HEK293 (cell line): ENCODE data around the gene CC2D1A.

Experiments
- ZNF248 ChIP-seq: fragments of 450-650 bp; formaldehyde crosslinking; IDR thresholded peaks from 2 replicates; pipeline ENCODE4 v1.5.1; 2017; ENCODE audit warnings: missing biosample characterization, missing genetic modification characterization
- ZNF274 ChIP-seq, 2 experiments: fragments of 200-500 bp in 1 of 2; fragments of 450-650 bp in 1 of 2; sonication (Bioruptor generic) in 1 of 2; formaldehyde crosslinking in 1 of 2; IDR thresholded peaks; 2 replicates each; pipeline versions ENCODE4 v1.5.1 to v1.6.1; 2014 to 2016; ENCODE audit warnings: borderline replicate concordance in 1 of 2, inconsistent platforms in 1 of 2, low read length in 1 of 2, missing biosample characterization in 1 of 2, missing genetic modification characterization in 1 of 2
- ZNF302 ChIP-seq: fragments of 450-650 bp; formaldehyde crosslinking; IDR thresholded peaks from 2 replicates; pipeline ENCODE4 v1.5.1; 2016; ENCODE audit warnings: missing biosample characterization, missing genetic modification characterization, low read depth

DNA sequence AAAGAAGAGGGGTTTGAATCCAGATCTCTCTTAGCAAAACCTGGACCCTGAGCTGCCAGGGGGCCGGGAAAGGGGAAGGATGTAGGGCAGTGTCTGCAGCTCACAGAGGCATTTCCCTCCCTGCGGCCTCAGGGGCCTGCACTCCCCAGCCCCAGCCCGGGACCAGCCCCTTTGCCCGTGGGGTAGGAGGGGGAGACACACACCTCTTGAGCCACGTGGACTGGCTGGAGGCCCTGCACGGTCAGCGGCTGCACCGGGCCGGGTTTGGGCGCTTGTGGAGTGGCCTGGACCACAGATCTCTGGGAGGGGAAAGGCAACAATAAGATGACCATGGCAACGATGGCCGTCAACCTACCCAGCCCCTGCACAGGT is 73.2 kb downstream of the CC2D1A start:
- TF ChIP-seq ZNF248 (tag by site-specific recombination) (no peak), ZNF302 (no peak), ZNF274 (IDR thresholded peaks at IDR 0.05; ENCODE audit: low read length) (no peak), ZNF274 (tag by site-specific recombination; IDR thresholded peaks at IDR 0.05; ENCODE audit: borderline replicate concordance) (no peak)
